Measurements from ENCODE around the gene PLA2G12A. TPM values are rescaled to one million over a fixed set of nuclear protein-coding genes. Genes with fewer than 3 reads are reported as not detected.

The PLA2G12A gene
- total and polyA plus RNA-seq, 2 of the 8 experiments (the other 6 are each of a cell fraction or from before 2014, with no cell fraction given), result 26.6 to 47.2 TPM

DNA sequence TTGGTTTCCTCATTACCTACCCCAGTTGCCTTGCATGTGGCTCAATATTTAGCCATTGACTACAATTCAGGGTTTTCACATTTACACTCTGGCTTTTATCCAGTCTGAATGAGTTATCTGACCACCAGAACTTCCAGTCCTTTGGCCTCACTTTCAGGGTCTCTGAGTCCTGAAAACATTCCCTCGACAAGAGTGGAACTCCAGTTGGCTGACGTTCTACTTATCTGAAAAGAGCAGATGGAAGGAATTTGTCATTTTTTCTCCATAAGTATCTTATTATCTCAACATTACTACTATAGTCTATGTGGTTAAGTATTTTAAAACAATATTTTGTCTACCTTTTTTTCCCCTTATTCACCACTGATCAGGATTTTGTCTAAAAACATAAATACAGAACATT lies 21.4 kb downstream of the PLA2G12A start (continued):
- no peak for TF ChIP-seq CHD7 (IDR thresholded peaks at IDR 0.05; ENCODE audit: insufficient replicate concordance, low read length)
